ENCODE data around the gene JSRP1. TPM values are rescaled to one million over a fixed set of nuclear protein-coding genes. Genes with fewer than 3 reads are reported as not detected.
A peak's percentile ranks its signal among the peaks of the same experiment; 100 is the strongest.

The JSRP1 gene
- total and polyA plus RNA-seq, 2 donors (not counting 1 experiment from before 2014, with no cell fraction given): not detected

DNA sequence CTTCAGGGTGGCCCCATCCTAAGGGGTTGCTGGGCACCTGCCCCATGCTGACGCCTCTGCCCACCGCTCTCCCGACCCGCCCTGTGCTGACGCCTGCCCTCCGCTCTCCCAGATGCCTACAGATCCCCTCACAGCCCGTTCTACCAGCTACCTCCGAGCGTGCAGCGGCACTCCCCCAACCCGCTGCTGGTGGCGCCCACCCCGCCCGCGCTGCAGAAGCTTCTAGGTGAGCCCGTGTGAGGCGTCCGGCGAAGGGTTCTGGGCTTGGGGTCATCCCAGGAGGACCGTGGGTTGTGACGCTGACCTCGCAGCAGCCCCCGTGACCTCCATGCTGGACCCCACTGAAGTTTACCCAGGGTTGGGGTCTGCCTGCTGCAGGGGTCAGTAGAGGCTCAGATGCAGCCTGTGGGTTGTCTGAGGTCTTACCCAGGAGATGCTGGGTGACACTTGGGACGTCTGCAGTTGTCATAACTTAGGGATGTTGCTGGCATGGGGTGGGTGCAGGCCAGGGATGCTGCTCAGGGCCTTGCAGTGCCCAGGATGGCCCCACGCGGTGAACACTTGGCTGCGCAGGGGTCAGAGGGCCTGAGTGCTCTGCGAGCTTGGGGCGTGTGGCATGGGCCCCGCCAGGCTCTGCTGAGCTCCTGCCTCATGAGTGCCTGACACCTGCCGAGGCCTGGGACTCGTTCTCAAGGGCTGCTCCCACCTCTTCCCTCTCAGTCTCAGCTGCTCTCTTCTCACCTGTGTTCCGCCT is 45.1 kb downstream of the JSRP1 start:
- DNase-seq (ENCODE audit: low read depth in 2 of 2): no peak
- TF ChIP-seq, protein P1, sequence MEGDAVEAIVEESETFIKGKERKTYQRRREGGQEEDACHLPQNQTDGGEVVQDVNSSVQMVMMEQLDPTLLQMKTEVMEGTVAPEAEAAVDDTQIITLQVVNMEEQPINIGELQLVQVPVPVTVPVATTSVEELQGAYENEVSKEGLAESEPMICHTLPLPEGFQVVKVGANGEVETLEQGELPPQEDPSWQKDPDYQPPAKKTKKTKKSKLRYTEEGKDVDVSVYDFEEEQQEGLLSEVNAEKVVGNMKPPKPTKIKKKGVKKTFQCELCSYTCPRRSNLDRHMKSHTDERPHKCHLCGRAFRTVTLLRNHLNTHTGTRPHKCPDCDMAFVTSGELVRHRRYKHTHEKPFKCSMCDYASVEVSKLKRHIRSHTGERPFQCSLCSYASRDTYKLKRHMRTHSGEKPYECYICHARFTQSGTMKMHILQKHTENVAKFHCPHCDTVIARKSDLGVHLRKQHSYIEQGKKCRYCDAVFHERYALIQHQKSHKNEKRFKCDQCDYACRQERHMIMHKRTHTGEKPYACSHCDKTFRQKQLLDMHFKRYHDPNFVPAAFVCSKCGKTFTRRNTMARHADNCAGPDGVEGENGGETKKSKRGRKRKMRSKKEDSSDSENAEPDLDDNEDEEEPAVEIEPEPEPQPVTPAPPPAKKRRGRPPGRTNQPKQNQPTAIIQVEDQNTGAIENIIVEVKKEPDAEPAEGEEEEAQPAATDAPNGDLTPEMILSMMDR (conservative IDR thresholded peaks at IDR 0.05 in 1 of 2, IDR thresholded peaks at IDR 0.05 in 1 of 2; ENCODE audit: low read depth in 1 of 2, low read length in 2 of 2): no peak
- no peak for TF ChIP-seq EZH2 (IDR thresholded peaks at IDR 0.05; ENCODE audit: low read length, missing control alignments)
- Histone ChIP-seq H2AFZ (ENCODE audit: low read length) (no peak overlapping the region), H3K9me3 (ENCODE audit: control insufficient read depth, insufficient read depth, low read depth, low read length) (no peaks in the 10 kb centered on the region), H3K4me1 (ENCODE audit: control insufficient read depth, extremely low read depth, insufficient read depth, low read length) (peaks cover 16% of the 10 kb centered on the region), H3K27ac (ENCODE audit: insufficient read depth, low read length) (no peak overlapping the region), H4K20me1 (ENCODE audit: control insufficient read depth, extremely low read depth, insufficient read depth, low read length) (no peaks in the 10 kb centered on the region), H3K9ac (ENCODE audit: insufficient read depth, low read length) (no peak overlapping the region), H3K4me2 (ENCODE audit: extremely low read depth, insufficient read depth, low read length) (no peak overlapping the region), H3K27me3 (ENCODE audit: control insufficient read depth, insufficient read depth, low read length) (no peaks in the 10 kb centered on the region), H3K36me3 (ENCODE audit: control insufficient read depth, insufficient read depth, low read length) (peaks cover 54% of the 10 kb centered on the region), H3K4me3 (replicated peaks in 1 of 4; ENCODE audit: control extremely low read depth in 1 of 4, insufficient read depth in 1 of 4, low read depth in 3 of 4, low read length in 4 of 4) (no peak overlapping the region), H3K79me2 (ENCODE audit: control insufficient read depth, insufficient read depth, low read length) (peaks cover 9% of the 10 kb centered on the region)

DNA sequence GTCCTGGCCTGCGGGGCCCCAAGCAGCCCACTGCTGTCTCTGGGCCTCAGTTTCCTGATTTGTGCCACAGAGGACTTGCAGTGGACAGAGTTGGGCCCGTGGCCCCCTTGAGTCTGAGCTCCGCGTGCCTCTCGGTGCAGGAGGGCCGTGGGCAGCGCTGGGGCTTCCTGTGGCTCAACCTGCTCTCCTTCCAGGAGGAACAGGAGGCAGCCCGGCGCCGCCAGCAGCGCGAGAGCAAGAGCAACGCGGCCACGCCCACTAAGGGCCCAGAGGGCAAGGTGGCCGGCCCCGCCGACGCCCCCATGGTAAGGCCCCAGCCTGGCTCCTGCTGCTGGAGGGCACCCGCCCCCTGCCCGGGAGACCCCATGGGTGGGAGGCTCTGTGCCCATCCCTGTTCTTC is 46.0 kb downstream of the JSRP1 start:
- H3K36me3 ChIP-seq (ENCODE audit: control insufficient read depth, insufficient read depth, low read length): peaks cover 48% of the 10 kb centered on the region
- H3K27ac ChIP-seq (ENCODE audit: insufficient read depth, low read length): no peak overlapping the region
- TF ChIP-seq EZH2 (IDR thresholded peaks at IDR 0.05; ENCODE audit: low read length, missing control alignments): no peak
- TF ChIP-seq, protein P1 (conservative IDR thresholded peaks at IDR 0.05 in 1 of 2, IDR thresholded peaks at IDR 0.05 in 1 of 2; ENCODE audit: low read depth in 1 of 2, low read length in 2 of 2): no peak
- no peaks in the 10 kb centered on the region for H3K9me3 ChIP-seq (ENCODE audit: control insufficient read depth, insufficient read depth, low read depth, low read length)
- DNase-seq (ENCODE audit: low read depth in 2 of 2): no peak
- H4K20me1 ChIP-seq (ENCODE audit: control insufficient read depth, extremely low read depth, insufficient read depth, low read length): no peaks in the 10 kb centered on the region
- H3K79me2 ChIP-seq (ENCODE audit: control insufficient read depth, insufficient read depth, low read length): peaks cover 9% of the 10 kb centered on the region
- no peak overlapping the region for H3K4me2 ChIP-seq (ENCODE audit: extremely low read depth, insufficient read depth, low read length)
- peaks cover 16% of the 10 kb centered on the region for H3K4me1 ChIP-seq (ENCODE audit: control insufficient read depth, extremely low read depth, insufficient read depth, low read length)
- H3K4me3 ChIP-seq (replicated peaks in 1 of 4; ENCODE audit: control extremely low read depth in 1 of 4, insufficient read depth in 1 of 4, low read depth in 3 of 4, low read length in 4 of 4): no peak overlapping the region
- no peak overlapping the region for H2AFZ ChIP-seq (ENCODE audit: low read length)
- H3K27me3 ChIP-seq (ENCODE audit: control insufficient read depth, insufficient read depth, low read length): no peaks in the 10 kb centered on the region
- H3K9ac ChIP-seq (ENCODE audit: insufficient read depth, low read length): no peak overlapping the region

GRCh38 chr19:2209408-2209807 is 46.8 kb downstream of the JSRP1 start:
- TF ChIP-seq, protein P1 (conservative IDR thresholded peaks at IDR 0.05 in 1 of 2, IDR thresholded peaks at IDR 0.05 in 1 of 2; ENCODE audit: low read depth in 1 of 2, low read length in 2 of 2): no peak
- no peak for TF ChIP-seq EZH2 (IDR thresholded peaks at IDR 0.05; ENCODE audit: low read length, missing control alignments)
- Histone ChIP-seq H3K4me2 (ENCODE audit: extremely low read depth, insufficient read depth, low read length) (no peak overlapping the region), H3K4me3 (replicated peaks in 1 of 4; ENCODE audit: control extremely low read depth in 1 of 4, insufficient read depth in 1 of 4, low read depth in 3 of 4, low read length in 4 of 4) (no peak overlapping the region), H2AFZ (ENCODE audit: low read length) (no peak overlapping the region), H3K27me3 (ENCODE audit: control insufficient read depth, insufficient read depth, low read length) (no peaks in the 10 kb centered on the region), H3K79me2 (ENCODE audit: control insufficient read depth, insufficient read depth, low read length) (peaks cover 9% of the 10 kb centered on the region), H4K20me1 (ENCODE audit: control insufficient read depth, extremely low read depth, insufficient read depth, low read length) (no peaks in the 10 kb centered on the region), H3K27ac (ENCODE audit: insufficient read depth, low read length) (peak overlapping the region; percentile 61), H3K4me1 (ENCODE audit: control insufficient read depth, extremely low read depth, insufficient read depth, low read length) (peaks cover 16% of the 10 kb centered on the region), H3K36me3 (ENCODE audit: control insufficient read depth, insufficient read depth, low read length) (peaks cover 44% of the 10 kb centered on the region), H3K9ac (ENCODE audit: insufficient read depth, low read length) (no peak overlapping the region), H3K9me3 (ENCODE audit: control insufficient read depth, insufficient read depth, low read depth, low read length) (no peaks in the 10 kb centered on the region)
- no peak for DNase-seq (ENCODE audit: low read depth in 2 of 2)

All from fibroblast of lung (primary cell).